Stimulated activated CD8-positive, alpha-beta memory T cell treated with anti-CD3 and anti-CD28 coated beads, Interleukin-7, amount 100 ng/mL, for 48 hours (primary cell): ENCODE data around the gene OR52H1.

Source experiments
- DNase-seq, 2 donors: peaks; one replicate each; pipeline ENCODE4 v3.0.0-alpha.2; 2020; ENCODE audit warnings: low read depth in 1 of 2; ENCODE audit errors: extremely low read depth in 1 of 2

Gene OR52H1

DNA sequence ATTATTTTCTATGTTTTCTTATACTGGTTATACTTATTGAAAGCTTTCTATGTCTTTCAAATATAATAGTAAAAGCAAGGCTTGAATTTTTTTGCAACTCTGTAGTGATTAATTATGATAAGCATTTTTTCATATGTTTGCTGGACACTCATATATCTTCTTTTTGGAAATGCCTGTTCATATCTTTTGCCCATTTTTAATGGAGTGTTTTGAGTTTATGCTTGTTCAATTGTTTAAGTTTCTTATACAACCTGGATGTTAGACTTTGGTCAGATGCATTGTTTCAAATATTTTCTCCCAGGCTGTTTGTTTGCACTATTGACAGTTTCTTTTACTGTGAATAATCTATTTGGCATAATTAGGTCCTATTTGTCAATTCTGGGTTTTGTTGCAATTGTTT, 11.9 kb downstream of the OR52H1 start:
- DNase-seq = no peak

DNA sequence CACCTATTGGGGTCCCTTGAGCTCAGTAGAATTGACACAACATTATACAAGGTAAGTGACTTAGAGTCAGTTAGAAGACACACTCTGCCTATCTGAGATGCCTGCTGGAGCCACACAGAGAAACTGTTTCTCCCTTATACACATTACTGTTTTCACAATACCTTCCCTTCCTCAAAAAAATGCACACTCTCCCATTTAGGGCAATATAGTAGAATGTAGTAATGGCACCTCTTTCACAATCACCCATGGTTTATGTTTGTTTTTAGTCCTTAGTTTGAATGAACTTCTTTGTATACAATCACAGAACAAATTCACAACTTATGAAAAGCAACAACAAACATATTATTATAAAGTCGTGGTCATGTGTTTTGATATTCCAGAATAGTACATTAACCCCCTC, 14.3 kb downstream of the OR52H1 start:
- DNase-seq = no peak

DNA sequence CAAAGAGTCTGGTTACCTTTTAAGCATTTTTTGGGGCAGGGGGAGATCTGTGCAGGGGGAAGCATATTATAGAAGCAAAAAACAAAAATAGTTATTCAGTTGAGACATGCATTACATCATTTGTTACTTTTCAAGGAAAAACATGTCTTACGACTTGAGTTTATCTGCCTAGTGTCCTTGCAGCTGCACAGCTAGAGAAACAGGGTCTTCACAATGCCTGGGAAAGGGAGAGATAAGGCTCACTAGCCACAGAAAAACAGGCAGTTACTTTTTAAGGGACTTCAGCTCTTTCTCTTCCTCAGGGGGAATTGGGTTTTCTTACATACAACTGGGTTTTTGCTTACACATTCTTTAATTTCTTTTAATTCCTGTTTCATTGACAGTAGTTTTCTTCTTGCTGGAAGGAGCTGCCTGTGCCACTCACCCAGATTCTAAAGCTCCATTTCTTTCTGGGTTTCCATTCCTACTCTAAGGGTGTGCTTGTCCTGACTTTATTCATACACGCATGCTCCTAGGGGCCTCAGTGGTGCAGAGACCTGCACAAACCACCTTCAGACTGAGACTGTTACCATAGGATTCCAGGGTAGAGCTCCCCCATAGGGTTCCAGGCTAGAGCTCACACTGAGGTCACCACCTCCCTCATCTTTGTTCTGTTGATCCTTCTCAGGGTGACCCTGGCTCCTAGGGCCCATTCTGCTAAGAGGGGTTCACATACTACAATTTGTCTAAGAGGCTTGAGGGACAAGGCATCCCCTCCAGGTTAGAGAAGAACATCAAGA, 17.1 kb downstream of the OR52H1 start:
- DNase-seq = no peak

DNA sequence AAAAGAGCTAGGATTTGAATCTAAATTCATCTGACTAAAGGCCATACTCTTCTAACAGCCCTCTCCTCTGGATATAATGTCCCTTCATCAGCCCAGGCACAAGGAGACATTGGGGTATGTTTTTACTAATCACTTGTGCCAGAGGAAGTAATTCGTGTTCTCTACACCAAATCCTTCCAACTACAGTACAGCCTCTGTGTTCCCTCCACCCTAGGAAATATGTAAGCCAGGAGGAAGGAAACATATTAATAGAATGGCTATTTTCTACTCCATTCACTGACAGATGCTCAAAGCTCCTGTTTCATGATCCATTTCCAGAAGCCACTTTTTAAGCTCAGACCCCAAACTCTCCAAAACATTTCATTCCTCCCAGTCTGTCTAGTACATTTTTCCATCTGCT, 19.8 kb downstream of the OR52H1 start:
- no peak for DNase-seq

DNA sequence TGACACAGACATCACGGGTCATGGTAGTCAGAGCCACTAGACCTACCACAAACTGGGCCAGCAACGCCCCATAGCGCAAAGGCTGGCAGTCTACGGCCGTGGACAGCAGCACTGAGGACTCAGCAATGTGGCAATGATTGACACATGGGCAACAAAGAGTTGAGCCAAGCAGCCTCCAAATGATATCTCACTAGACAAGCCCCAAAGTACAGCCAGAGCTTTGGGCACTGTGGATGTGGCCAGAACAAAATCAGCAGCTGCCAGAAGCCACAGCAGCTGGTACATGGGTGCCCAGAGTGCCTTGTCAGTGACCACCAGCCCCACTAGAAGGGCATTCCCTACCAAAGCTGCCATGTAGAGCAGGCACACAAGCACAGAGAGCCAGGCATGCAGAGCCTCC, 20.6 kb downstream of the OR52H1 start:
- DNase-seq = no peak

DNA sequence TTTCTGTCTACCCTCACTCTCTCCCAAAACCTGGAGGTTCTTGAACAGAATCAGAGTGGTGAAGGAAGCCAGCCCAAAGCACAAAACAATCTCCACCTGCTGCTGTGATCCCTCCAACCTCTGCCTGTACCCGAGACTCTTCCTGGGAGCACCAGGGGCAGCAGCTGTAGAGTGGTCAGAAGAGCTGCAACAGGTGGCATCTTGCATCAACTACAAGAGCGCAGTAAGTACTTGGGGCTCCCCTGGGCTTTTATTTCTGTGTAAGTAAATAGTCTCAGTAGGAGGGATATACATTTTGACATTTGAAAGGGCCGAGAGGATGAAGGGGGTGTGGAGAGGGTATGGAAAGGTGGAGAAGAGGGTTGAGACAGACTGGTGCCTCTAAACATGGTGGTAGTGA, 23.6 kb downstream of the OR52H1 start:
- DNase-seq = no peak

DNA sequence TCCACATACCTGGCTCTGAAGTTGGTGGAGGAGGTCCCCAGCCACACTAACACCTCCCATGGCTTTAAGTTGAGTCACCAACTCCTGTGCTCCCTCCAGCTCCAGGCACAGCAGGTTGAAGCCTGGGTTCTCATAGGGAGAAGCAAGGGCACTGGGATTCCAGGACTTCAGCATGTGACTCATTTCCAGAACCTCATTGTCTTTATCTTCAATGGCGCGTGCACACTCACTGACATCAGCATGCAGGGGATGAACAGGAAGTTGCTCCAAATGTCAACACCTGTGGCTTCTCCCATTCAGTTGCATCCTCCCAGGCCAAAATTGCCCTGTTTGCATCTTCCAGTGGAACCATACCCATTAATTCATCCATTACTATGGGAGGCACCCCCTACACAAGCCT, 26.0 kb downstream of the OR52H1 start:
- no peak for DNase-seq

DNA sequence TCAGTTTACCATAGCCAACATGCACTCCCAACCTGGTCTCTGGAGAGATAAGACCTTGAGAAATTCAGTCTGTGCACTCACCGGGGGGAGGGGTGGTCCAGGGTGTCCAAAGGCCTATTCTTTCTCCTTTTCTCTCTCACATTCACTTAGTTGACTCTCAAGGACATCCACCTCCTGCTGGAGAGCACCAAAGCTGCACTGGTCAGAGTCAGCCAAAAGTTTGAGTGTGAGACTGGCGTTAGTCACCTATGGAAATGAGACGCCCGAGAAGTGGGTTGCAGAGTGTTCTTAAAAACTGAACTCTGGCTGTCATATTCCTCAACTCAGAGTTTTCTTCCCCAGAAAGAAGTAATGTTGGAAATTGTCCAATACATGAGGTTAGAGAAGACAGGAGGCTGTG, 26.8 kb downstream of the OR52H1 start:
- DNase-seq = no peak

DNA sequence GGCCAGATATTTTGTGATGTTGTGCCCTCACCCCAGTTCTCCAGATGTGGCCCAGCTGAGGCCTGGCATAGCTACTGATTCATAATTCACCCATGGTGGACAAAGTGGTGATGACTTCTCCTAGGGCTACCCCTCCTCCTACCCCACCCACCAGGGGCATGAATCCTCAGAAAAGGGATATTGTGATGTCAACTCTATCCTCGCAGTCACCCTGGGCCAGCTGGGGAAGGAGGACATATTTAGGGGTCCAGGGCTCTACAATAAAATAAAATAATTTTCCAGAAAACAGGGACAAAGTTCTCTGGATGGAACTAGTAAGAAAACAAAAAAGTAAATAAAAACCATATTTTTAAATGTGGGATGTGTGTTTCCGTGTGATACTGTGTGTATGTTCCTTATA, 31.7 kb downstream of the OR52H1 start, which contains the start of gene UBQLNL:
UBQLNL (minus strand) TSS at position 101 of the 400 bp plus-strand sequence. CDS start 258 bp downstream, outside the sequence.
- no peak for DNase-seq

DNA sequence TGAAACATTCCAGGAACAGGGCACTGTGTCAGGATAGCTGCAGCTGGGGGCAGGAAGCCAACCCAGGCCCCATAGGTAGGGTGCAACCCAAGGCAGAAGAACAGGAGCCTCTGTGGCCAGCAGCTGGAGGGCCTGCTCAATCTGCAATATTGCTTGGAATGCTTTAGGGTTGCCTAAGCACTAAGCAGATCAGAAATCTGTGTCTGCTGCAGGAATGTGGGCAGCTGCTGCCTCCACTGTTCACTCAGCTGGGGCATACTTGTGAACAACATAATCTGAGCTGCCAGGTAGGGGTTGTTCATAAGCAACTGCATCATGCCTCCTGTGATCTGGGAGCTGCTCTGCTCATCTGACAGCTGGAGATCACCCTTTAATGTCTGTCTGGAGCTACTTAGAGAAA, 33.5 kb downstream of the OR52H1 start:
- no peak for DNase-seq

DNA sequence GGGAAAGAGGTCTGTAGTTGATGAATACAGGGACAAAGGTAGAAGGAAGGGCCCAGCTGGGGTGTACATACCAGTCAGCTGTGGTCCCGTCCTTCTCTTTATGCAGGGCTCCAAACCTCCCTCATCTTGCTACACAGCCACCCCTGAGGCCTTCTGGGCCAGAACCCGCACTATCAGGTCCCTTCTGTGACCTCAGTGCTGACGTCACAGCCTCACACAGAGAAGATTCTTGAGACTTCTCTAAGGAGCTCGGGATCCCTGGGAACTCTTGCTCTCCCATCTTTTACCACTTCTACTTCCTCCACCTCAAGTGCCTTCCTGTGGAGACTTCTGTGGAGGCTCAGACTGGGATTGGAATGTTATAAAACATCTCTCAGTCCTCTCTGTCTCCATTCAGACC, 38.5 kb downstream of the OR52H1 start, which contains the start of gene UBQLN3:
UBQLN3 (minus strand) TSS at position 155 of the 400 bp plus-strand sequence. CDS start 399 bp downstream, outside the sequence.
- DNase-seq = no peak

DNA sequence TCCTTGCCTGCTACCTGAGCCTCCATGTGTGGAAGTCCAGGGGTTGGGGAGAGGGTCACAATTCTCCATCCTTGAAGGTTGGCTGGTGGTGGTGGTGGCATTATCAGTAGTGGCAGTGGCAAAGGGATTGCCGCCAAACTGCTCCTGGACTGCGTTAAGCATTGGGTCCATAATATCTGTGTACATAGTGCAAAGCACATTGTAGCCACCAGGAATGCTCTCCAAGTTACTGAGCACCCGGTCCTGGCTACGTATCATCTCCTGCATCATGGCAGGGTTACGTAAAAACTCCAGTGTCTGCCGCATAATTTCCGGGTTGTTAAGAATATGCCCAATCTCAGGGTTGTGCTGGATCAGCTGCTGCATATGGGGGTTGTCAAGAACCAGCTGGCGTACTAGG, 39.7 kb downstream of the OR52H1 start:
- no peak for DNase-seq

DNA sequence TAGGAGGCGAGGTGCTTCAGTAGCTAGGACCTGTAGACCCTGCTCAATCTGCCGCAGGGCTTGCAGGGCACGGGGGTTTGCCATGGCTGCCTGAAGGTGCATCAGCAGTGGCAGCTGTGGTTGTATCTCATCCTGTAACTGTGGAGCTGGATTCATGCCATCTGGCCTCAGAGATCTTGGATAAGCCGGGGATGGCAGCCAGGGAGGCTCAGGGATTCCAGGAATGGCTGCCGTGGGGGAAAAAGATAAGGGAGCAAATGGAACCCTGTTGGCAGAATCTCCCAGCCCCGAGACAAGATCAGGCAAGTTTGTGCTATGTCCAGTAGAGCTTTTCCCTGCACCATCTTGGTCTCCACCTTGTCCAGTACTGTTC, 40.4 kb downstream of the OR52H1 start:
- DNase-seq = no peak

DNA sequence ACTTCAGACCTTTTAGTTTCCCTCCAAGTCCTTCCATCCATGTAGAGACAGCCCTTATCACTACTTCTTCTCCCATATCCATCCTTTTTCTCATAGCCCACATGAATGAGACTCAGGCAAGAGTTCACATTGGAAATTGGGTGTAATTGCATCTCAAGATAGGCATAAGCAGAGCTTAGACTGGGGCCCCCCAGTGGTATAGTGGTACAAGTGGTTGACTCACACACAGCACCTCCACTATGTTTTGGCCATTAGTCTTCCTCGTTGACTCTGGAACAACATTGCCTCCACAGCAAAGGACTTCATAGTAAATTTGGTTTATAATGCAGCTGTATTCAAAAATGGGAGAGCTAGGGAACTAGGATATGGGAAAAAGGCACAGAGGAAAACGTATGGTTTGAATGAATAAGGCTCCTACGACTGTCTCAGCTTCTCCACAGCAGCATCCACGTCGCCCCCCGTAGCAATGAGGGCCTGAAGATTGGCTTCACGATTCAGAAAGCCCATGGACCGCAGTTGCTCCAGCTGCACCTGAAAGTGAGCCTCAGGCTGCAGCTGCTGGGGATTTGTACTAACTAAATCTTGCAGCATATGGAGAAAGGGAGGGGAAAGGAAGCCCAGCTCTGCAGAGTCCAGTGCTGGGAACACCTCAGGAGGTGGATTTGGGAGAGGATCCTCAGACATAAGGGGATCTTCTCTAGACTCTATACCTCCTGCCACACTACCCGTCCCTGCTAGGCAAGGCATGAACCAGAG, 41.0 kb downstream of the OR52H1 start:
- DNase-seq = no peak

DNA sequence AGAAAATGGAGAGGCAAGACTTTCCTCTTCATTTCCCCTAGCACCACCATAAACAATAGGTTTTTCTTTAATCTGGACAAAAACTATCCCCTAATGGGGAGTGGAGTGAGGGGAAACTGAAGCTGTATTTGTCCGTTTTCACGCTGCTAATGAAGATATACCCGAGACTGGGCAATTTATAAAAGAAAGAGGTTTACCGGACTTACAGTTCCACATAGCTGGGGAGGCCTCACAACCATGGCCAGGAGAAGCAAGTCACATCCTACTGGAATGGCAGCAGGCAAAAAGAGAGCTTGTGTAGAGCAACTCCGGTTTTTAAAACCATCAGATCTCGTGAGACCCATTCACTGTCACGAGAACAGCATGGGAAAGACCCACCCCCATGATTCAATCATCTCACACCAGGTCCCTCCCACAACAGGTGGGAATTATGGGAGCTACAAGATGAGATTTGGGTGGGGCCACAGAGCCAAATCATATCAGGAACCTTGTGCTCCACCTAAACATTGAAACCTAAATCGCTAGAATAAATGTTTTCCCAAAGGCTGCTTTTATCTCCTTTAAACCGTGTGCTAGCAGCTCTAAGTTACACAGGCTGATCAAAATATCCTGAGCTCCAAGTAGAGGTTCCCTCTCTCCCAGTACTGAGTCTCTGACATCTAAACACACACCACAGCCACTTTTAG, 42.8 kb downstream of the OR52H1 start:
- DNase-seq = no peak

DNA sequence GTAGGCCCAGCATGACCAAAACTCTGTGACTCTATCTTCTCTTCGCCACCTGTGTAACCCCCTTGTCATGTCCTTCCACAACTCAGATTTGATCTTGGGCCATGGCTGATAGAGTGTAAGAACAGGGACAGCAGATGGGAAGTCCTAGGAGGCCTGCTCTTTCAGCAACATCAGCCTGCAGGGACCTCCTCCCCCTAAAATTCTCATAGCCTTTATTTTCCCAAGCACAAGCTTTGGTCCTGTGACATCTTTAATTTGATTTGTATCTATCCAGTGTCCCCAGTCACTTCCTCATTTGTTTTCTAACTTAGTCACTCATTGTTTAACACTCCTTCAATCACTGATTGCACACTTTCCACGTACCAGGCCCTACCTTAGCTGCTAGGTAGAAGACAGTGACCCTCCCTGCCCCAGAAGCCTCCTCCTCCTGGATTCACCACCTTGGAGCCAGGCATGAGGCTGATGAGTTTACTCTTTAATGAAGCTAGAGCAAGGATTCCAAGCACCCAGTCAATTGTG, 43.9 kb downstream of the OR52H1 start:
- no peak for DNase-seq

DNA sequence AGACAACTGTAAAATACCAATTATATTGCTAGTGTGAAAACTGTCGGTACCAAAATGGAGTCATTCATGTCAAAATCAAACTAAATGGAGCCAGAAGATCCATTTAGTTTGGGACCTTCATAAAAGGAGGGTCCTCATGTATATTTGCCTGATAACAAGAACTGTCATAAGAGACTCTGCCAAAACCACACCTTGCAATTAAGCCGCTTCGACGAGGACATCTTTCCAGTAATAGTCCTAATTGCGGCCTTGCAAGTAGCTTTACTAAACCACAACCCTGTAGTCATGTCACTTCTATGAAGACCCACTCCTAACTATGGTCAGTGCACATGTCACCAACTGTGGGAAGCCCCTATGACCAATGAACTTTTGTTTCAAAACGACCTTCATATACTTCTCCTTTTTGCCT, 47.9 kb downstream of the OR52H1 start:
- DNase-seq = no peak

DNA sequence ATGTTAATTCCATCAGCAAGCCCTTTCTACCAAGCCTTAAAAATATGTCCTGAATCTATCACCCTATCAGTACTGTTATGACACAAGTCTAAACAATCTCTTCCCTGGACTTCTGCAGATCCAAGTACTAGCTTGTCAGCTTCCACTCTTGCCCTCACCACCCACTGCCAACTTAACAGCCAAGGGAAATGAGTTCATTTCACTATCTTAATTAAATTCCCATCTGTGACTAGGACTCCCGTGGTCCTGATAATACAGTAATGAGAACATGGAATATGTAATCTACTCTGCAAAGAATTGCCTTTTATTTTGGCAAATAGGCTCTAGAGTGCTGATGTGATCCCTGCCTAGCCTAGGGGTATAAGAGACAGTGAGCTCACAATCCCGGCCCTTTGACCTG, 48.7 kb downstream of the OR52H1 start:
- no peak for DNase-seq
